GM19467 (cell line): Measurements from ENCODE around the gene LDLRAP1.

ENCODE experiments used
- ATAC-seq: cut with Tn5 transposase; IDR thresholded peaks from one replicate; pipeline ENCODE4 v1.9.1; 2021; ENCODE audit warnings: mild to moderate bottlenecking, moderate library complexity; ENCODE audit not compliant: unreplicated experiment

LDLRAP1 gene

GRCh38 chr1:25523542-25523941 lies 19.9 kb upstream of the LDLRAP1 start:
- no peak for ATAC-seq

DNA sequence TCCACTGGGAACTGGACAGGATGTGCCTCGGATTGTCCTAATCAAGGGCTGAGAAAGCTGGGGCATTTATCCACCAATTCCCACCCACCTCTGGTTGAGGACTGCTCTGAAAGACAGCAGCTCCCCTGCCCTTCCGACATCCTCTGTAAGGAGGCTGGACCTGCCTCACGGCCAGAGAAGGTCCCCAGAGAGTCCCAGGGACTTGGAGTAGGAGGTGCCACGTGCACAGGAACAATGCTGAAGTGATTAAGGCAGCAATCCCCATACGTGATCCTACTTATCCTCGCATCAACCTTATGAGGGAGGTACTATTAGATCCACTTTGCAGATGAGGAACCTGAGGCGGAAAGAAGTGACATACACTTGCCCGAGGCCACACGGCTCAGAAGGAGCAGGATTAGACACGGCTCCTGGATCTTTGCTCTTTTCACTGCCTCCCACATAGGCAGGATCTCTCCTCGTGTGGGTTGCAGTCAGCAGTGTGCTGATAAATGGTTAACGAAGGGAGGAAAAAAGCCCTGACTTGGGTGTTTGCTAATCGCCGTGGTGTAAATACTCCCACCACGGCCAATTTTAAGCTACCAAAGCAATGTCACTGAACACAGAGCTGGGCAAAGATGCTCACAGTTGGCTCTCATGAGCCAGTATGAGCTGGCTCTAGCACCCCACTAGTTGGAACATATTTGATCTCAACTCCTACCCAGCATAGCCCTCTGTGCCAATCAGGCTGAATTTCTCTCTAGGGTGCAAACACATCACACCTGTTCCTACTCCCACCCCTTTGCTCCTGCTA lies 18.6 kb upstream of the LDLRAP1 start:
- no peak for ATAC-seq

- no peak for ATAC-seq
These were observed 18.1 kb upstream of the LDLRAP1 start for GRCh38 chr1:25525361-25525688.

- no peak for ATAC-seq
These were observed 16.7 kb upstream of the LDLRAP1 start for GRCh38 chr1:25526753-25527152.

DNA sequence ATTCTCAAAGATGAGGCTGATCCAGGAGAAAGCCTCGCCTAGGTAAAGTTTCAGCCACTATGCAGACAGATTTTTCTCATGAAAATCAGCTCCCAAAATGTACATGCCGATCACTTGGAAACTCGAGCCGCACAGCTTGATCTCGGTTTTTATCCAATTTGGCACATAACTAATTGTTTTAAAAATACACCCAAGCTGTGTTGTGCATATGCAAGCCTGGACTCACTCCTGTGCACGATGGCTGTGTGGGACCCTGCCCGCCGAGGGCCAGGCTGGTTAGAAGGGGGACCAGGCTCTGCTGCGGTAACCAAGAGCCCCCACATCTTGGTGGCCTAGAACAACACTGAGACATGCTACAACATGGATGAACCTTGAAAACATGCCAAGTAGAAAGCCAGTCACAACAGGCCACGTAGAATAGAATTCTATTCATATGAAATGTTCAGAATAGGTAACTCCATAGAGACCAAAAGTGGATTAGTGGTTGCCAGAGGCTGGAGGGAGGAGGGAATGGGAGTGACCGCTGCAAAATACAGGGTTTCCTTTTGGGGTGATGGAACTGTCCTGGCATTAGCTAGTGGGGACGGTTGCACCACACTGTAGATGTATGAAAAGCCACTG lies 16.1 kb upstream of the LDLRAP1 start:
- no peak for ATAC-seq

DNA sequence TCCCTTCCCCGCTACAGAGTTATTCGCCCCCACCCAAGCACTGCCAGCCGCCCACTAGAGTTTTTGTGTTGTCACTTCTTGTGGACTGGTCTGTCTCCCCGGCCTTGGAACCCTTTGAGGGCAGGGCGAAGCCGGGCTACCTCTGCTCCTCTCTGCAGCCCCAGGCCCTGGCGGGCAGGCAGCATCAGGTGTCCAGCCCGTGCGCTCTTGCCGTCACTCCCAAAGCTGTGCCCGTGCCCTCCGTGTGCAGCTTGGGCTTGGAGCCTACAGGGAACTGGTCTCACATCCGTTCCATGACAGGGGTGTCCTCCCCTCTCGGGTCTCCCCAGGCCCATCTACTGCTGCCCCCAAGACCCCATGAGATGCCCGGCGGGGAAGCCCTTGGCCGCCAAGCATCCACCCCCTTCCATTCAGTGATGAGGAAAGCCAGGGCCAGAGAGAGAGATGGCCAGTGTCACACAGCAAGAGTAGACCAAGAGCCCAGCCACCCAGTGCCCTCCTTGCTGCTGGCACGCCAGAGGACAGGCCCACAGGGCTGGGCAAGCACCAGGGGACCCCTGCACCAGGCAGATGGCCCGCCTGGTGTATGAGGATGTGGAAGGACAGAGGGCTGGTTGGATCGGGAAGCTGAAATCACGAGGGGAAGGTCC lies 15.3 kb upstream of the LDLRAP1 start:
- ATAC-seq = no peak

GRCh38 chr1:25528881-25529517 lies 14.4 kb upstream of the LDLRAP1 start:
- no peak for ATAC-seq

- no peak for ATAC-seq
These were observed 13.8 kb upstream of the LDLRAP1 start for GRCh38 chr1:25529518-25530185.

- ATAC-seq = no peak
These were observed 13.0 kb upstream of the LDLRAP1 start for GRCh38 chr1:25530186-25531081.

GRCh38 chr1:25531082-25531461 lies 12.3 kb upstream of the LDLRAP1 start:
- ATAC-seq = no peak

- ATAC-seq = no peak
These were observed 10.4 kb upstream of the LDLRAP1 start for GRCh38 chr1:25532970-25533369.

GRCh38 chr1:25533775-25534409 lies 9.5 kb upstream of the LDLRAP1 start:
- ATAC-seq = no peak

- no peak for ATAC-seq
These were observed 9.0 kb upstream of the LDLRAP1 start for GRCh38 chr1:25534410-25534788.

DNA sequence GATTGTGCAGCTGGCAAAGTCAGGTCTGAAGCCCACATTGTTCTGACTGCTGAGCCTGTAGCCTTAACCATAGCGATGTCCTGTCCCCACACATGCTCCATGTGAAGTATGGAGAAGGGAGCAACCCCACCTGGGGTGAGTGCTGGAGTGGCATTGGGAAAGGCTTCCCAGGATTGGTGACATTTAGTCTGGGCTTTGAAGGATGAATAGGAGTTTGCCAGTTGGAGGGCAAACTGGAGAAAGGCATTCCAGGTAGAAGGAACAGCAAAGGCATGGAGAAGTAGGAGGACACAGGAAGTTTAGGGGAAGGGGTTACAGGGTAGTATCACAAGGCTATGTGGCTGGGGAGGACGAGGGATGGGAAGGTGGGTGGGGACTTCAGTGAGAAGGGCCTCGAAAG lies 7.3 kb upstream of the LDLRAP1 start:
- ATAC-seq = no peak

- ATAC-seq = no peak
These were observed 6.1 kb upstream of the LDLRAP1 start for GRCh38 chr1:25537153-25537831.

DNA sequence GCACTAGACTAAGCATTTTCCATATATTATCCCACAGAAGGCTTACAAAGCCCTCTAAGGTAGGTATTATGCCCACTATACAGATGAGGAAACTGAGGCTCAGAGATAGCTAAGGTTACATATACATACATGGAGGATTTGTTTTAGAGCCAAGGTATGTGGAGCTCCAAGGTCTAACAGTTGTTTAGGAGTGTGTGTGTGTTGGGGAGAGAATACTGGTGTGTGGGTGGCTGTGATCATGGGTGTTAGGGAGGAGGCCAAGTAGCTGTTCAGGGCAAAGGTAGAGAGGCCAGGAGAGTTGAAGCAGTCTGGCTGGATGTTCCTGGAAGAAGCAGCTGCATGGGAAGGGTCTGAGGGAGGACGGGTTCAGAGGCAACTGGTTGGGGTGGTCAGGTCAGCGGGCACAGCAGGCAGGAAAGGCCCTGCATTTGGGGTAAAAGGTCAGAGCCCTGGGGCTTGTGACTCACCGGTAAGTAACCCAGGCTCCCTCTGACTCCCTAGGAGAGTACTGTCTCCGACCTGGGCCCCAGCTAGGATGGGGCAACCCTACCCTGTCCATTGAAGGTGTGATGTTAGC lies 5.1 kb upstream of the LDLRAP1 start:
- ATAC-seq = no peak

- ATAC-seq = no peak
These were observed 2.6 kb upstream of the LDLRAP1 start for GRCh38 chr1:25540750-25541342.

DNA sequence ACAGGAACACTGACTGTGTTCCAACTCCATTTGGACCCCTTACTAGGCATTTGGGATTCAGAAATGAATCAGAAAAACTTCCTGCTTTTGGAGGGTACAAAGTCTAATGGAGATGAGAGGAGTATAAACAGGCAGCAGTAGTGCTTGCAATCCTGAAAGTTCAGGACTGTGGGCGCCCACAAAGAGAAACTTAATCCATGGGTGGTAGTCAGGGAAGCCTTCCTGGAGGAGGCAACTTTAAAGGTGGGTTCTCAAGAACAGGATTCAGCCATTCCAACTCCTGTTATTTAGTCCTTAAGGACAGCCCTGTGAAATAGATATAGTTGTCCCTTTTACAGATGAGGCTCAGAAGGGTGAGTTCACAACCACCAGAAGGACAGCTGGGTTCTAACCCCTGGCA lies 2.0 kb upstream of the LDLRAP1 start:
- no peak for ATAC-seq
